PC-3 (cell line): Measurements from ENCODE around the gene RNASEL. TPM values are rescaled to one million over a fixed set of nuclear protein-coding genes. Genes with fewer than 3 reads are reported as not detected.

Source experiments
- ATAC-seq: fragments of 200-7000 bp; cut with Tn5 transposase; 2 replicates; pipeline ENCODE4 v1.9.1; 2020; ENCODE audit warnings: mild to moderate bottlenecking, moderate library complexity
- BruUV-seq: library from RNA; stranded (reverse); fragments of 400-500 nt; replicated peaks from 2 replicates; lab custom pipeline; 2021; lab: Mats Ljungman, UMichigan
- CTCF ChIA-PET: fragments of 300-600 bp; sonication (Branson Sonifier 250); formaldehyde crosslinking; loops from one replicate; lab custom pipeline; 2022; ENCODE audit warnings: antibody characterized with exemption; lab: Charles Lee
- POLR2A ChIA-PET: fragments of 300-600 bp; sonication (Branson Sonifier 250); formaldehyde crosslinking; loops from one replicate; lab custom pipeline; 2022; ENCODE audit warnings: antibody characterized with exemption; ENCODE audit not compliant: unreplicated experiment; lab: Charles Lee
- DNase-seq: peaks from one replicate; pipeline ENCODE4 v3.0.0-alpha.2; 2015
- H2AFZ ChIP-seq: fragments of 300-600 bp; sonication (generic); 2 replicates; pipeline ENCODE4 v1.6.0; 2016; ENCODE audit warnings: antibody characterized with exemption, low read length
- H3F3A ChIP-seq: fragments of 300-600 bp; sonication (generic); one replicate; pipeline ENCODE4 v1.6.0; 2017; ENCODE audit warnings: antibody characterized with exemption, low read length, control low read depth, mild to moderate bottlenecking; ENCODE audit not compliant: unreplicated experiment
- H3K27ac ChIP-seq: fragments of 300-600 bp; sonication (generic); 2 replicates; pipeline ENCODE4 v1.5.1; 2016; ENCODE audit warnings: mild to moderate bottlenecking, low read length
- H3K27me3 ChIP-seq: fragments of 300-600 bp; sonication (generic); 2 replicates; pipeline ENCODE4 v1.6.1; 2016; ENCODE audit warnings: low read length, mixed read lengths
- H3K36me3 ChIP-seq: fragments of 300-600 bp; sonication (generic); 2 replicates; pipeline ENCODE4 v1.6.1; 2016; ENCODE audit warnings: low read depth, mixed run types, low read length, mixed read lengths
- H3K4me1 ChIP-seq: fragments of 300-600 bp; sonication (generic); 2 replicates; pipeline ENCODE4 v1.5.1; 2016; ENCODE audit warnings: low read length; ENCODE audit not compliant: insufficient read depth
- H3K4me2 ChIP-seq: fragments of 300-600 bp; sonication (generic); 2 replicates; pipeline ENCODE4 v1.6.0; 2016; ENCODE audit warnings: low read length
- H3K4me3 ChIP-seq: fragments of 300-600 bp; sonication (generic); 2 replicates; pipeline ENCODE4 v1.5.1; 2016; ENCODE audit warnings: mild to moderate bottlenecking, low read length, mixed read lengths
- H3K79me2 ChIP-seq: fragments of 300-600 bp; sonication (generic); 2 replicates; pipeline ENCODE4 v1.6.1; 2017; ENCODE audit warnings: low read length, mixed read lengths
- H3K9ac ChIP-seq: fragments of 300-600 bp; sonication (generic); 2 replicates; pipeline ENCODE4 v1.6.0; 2016; ENCODE audit warnings: mild to moderate bottlenecking, low read length
- H3K9me2 ChIP-seq: fragments of 300-600 bp; sonication (generic); replicated peaks from 2 replicates; pipeline ENCODE4 v1.6.1; 2016; ENCODE audit warnings: mixed run types, low read length, mixed read lengths
- H3K9me3 ChIP-seq: fragments of 300-600 bp; sonication (generic); 2 replicates; pipeline ENCODE4 v1.6.1; 2016; ENCODE audit warnings: low read length, mixed read lengths
- H4K20me1 ChIP-seq: fragments of 300-600 bp; sonication (generic); 2 replicates; pipeline ENCODE4 v1.6.1; 2016; ENCODE audit warnings: low read length, mixed read lengths
- EZH2 ChIP-seq: fragments of 300-600 bp; sonication (generic); IDR thresholded peaks from one replicate; pipeline ENCODE4 v1.6.1; 2017; ENCODE audit warnings: antibody characterized with exemption, mild to moderate bottlenecking, low read length; ENCODE audit not compliant: unreplicated experiment
- EZH2phosphoT487 ChIP-seq: fragments of 300-600 bp; sonication (generic); IDR thresholded peaks from 2 replicates; pipeline ENCODE4 v1.6.1; 2018; ENCODE audit warnings: mild to moderate bottlenecking, antibody characterized with exemption, low read length, borderline replicate concordance
- intact Hi-C: fragments of 100-400 bp; cut with micrococcal nuclease; formaldehyde crosslinking; loops from 2 replicates; pipeline ENCODE4 v1.9.0; 2023
- total RNA-seq: library from RNA; depleted of rRNA; stranded (reverse); fragments of >200 nt; gene quantifications from 2 replicates; pipeline ENCODE4 v1.2.3, GENCODE V29; 2014
- TF ChIP-seq, protein P1 (sequence below): fragments of 300-600 bp; sonication (generic); conservative IDR thresholded peaks from 2 replicates; pipeline ENCODE4 v1.5.1; 2017; ENCODE audit warnings: antibody characterized with exemption, low read depth, mild to moderate bottlenecking, low read length

The RNASEL gene
- total RNA-seq, 1 experiment from 2014 or later: 1.3 TPM

DNA sequence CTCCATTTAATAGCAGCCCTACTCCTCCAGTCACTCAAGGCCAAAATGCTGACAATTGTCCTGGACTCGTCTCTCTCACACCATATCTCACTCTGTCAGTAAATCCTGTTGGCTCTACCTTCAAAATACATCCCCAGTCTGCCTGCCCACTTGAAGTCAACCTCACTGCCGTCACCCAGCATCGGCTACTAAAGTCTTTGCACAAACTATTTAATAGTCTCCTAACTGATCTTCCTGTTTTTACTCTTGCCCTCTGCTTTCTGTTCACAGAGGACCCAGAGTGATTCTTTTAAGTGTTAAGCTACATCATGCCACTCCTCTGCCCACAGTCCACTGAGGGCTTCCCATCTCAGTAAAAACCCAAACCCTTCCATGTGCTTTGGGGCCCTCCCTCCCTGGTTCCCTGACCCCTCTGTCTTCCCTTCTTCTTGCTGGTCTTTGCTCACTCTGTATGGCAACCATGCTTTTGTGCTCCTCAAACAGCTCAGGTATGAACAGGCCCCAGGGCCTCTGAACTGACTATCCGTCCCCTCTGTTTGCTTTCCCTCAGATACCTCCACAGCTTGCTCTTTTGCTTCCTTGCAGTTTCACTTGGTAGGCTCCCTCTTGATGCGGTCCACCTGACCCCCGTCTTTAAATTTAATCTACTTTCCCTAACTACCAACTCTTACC, 19.0 kb downstream of the RNASEL start:
- DNase-seq: no peak
- Histone ChIP-seq H2AFZ (no peak overlapping the region), H3K9me3 (no peaks in the 10 kb centered on the region), H3K4me1 (peaks cover 3% of the 10 kb centered on the region), H3K4me2 (no peak overlapping the region), H4K20me1 (no peaks in the 10 kb centered on the region), H3K4me3 (no peak overlapping the region), H3K27me3 (no peaks in the 10 kb centered on the region), H3K36me3 (no peaks in the 10 kb centered on the region), H3F3A (no peaks in the 10 kb centered on the region), H3K9me2 (no peaks in the 10 kb centered on the region), H3K79me2 (no peaks in the 10 kb centered on the region), H3K9ac (no peak overlapping the region), H3K27ac (no peak overlapping the region)
- TF ChIP-seq EZH2phosphoT487 (no peak), EZH2 (no peak)
- TF ChIP-seq, protein P1, sequence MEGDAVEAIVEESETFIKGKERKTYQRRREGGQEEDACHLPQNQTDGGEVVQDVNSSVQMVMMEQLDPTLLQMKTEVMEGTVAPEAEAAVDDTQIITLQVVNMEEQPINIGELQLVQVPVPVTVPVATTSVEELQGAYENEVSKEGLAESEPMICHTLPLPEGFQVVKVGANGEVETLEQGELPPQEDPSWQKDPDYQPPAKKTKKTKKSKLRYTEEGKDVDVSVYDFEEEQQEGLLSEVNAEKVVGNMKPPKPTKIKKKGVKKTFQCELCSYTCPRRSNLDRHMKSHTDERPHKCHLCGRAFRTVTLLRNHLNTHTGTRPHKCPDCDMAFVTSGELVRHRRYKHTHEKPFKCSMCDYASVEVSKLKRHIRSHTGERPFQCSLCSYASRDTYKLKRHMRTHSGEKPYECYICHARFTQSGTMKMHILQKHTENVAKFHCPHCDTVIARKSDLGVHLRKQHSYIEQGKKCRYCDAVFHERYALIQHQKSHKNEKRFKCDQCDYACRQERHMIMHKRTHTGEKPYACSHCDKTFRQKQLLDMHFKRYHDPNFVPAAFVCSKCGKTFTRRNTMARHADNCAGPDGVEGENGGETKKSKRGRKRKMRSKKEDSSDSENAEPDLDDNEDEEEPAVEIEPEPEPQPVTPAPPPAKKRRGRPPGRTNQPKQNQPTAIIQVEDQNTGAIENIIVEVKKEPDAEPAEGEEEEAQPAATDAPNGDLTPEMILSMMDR: no peak
- CTCF ChIA-PET: no interaction called here
- BruUV-seq: no TSS peak
- intact Hi-C loops: no loop called here
- no peak for ATAC-seq
- POLR2A ChIA-PET: no interaction called here

DNA sequence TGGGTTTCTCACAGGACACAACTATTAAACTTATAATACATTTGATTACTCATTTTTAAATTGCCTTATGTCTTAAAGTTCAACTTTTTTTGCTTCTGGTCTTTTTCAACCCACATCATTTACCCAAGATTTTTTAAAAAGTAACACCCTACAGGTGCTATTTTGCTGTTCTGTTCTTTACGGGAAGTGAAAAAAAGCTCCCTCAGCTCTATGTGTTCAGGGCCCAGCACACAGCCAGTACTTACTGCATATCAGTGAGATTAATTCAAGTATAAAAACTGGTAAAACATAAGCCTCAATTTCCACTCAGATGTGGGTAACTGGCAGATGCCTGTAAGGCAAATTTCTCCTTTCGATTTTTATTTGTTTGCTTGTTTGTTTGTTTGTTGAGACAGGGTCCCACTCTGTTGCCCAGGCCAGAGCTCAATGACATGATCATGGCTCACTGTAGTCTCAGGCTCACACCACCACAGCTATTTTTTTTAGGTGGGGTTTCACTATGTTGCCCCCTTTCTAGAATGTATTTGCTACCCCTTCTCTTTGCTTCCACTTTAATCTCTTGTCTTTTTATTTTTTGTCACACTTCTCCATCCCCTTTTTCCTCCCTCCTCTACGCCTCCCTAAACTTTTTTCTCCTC, 20.3 kb downstream of the RNASEL start:
- CTCF ChIA-PET: interaction anchor here (0.7 kb wide), 1 partner anchor 20 kb away, joined by 3 read pairs; no protein-coding TSS in a partner anchor
- ATAC-seq: no peak
- no peaks in the 10 kb centered on the region for H3K36me3 ChIP-seq
- H3K27me3 ChIP-seq: no peaks in the 10 kb centered on the region
- no peak overlapping the region for H3K27ac ChIP-seq
- no peaks in the 10 kb centered on the region for H4K20me1 ChIP-seq
- H3K79me2 ChIP-seq: no peaks in the 10 kb centered on the region
- BruUV-seq: no TSS peak
- no peak overlapping the region for H3K4me3 ChIP-seq
- H3K9me3 ChIP-seq: no peaks in the 10 kb centered on the region
- no peak for DNase-seq
- no peaks in the 10 kb centered on the region; the same call in 1 of the 2 replicates for H3K4me1 ChIP-seq
- intact Hi-C loops: no loop called here
- POLR2A ChIA-PET: no interaction called here
- TF ChIP-seq EZH2phosphoT487: no peak
- TF ChIP-seq, protein P1: no peak
- TF ChIP-seq EZH2: no peak
- H3K4me2 ChIP-seq: no peak overlapping the region
- no peak overlapping the region for H3K9ac ChIP-seq
- no peaks in the 10 kb centered on the region for H3K9me2 ChIP-seq
- no peak overlapping the region for H2AFZ ChIP-seq
- no peaks in the 10 kb centered on the region for H3F3A ChIP-seq

DNA sequence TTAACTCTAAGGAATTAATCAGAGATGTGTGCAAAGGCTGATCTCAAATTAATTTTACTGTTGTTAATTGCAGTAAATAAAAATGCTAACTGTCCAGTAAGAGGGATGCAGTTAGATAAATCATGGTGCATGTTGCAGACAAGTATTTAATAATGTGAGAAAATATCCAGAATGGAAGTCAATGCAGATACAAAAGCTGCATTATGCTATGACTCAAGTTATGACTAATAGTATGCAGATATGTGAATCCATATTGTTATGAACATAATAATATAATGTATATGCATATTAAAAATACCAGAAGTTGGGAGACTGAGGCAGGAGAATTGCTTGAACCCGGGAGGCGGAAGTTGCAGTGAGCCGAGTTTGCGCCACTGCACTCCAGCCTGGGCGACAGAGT, 21.4 kb downstream of the RNASEL start:
- peak; percentile 12 for DNase-seq
- H3K4me1 ChIP-seq: no peaks in the 10 kb centered on the region
- H3K27me3 ChIP-seq: no peaks in the 10 kb centered on the region
- ChIA-PET CTCF (no interaction called here), POLR2A (no interaction called here)
- no peak overlapping the region for H3K27ac ChIP-seq
- no peaks in the 10 kb centered on the region for H3K9me3 ChIP-seq
- H2AFZ ChIP-seq: no peak overlapping the region
- H3K9ac ChIP-seq: no peak overlapping the region
- no peak for TF ChIP-seq EZH2
- TF ChIP-seq, protein P1: no peak
- no peak for TF ChIP-seq EZH2phosphoT487
- BruUV-seq: no TSS peak
- ATAC-seq: no peak
- H4K20me1 ChIP-seq: no peaks in the 10 kb centered on the region
- H3K4me3 ChIP-seq: no peak overlapping the region
- intact Hi-C loops: no loop called here
- no peaks in the 10 kb centered on the region for H3K9me2 ChIP-seq
- no peaks in the 10 kb centered on the region for H3K36me3 ChIP-seq
- H3F3A ChIP-seq: no peaks in the 10 kb centered on the region
- H3K79me2 ChIP-seq: no peaks in the 10 kb centered on the region
- no peak overlapping the region for H3K4me2 ChIP-seq
